Neural progenitor cell (in vitro differentiated cells): ENCODE measurements around the gene SLC5A2.

Experiments used
- CTCF ChIP-seq: fragments of 200-600 bp; sonication (generic); IDR thresholded peaks from 2 replicates; pipeline ENCODE4 v1.5.1; 2017; ENCODE audit warnings: antibody characterized with exemption, mild to moderate bottlenecking
- EZH2 ChIP-seq: fragments of 200-600 bp; sonication (generic); IDR thresholded peaks from 2 replicates; pipeline ENCODE4 v1.6.1; 2017; ENCODE audit warnings: antibody characterized with exemption, mild to moderate bottlenecking, moderate library complexity

- TF ChIP-seq CTCF (no peak), EZH2 (no peak)
These were observed 8.7 kb upstream of the SLC5A2 start for GRCh38 chr16:31474173-31474714.
